Measurements from ENCODE around the gene KIF25.
"Not testable (repeated sequence)": the region's sequence is repeated elsewhere in the genome, so short reads cannot be mapped to it uniquely, and the experiment has no call there.

KIF25 gene

GRCh38 chr6:168064226-168064807 is 66.8 kb downstream of the KIF25 start:
- no peak for DNase-seq (ENCODE audit: low read depth, low spot score)

GRCh38 chr6:168067081-168067759 is 69.7 kb downstream of the KIF25 start:
- DNase-seq (ENCODE audit: low read depth, low spot score) = no peak

- no peak for DNase-seq (ENCODE audit: low read depth, low spot score)
Observed at GRCh38 chr6:168070804-168071203, 73.3 kb downstream of the KIF25 start.

DNA sequence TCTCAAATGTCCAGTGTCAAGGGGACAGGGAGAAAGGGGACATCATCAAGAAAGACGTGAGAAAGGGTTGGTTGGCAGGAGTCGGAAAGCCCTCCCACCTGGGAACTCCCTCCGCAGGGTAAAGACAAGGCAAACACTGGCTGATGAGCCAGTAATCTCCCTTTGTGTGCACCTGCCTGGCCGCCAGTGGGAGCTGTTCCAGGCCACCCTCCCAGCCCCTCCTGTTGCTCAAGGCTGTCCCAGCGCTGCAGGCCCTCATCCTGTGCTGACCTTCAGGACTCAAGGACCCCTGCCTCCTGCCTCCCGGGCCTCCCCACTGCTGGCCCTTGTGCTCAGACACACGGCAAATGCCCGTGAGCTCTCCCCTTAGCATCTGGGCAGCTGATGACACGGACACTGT is 74.1 kb downstream of the KIF25 start:
- DNase-seq (ENCODE audit: low read depth, low spot score) = peak; percentile 86

- no peak for DNase-seq (ENCODE audit: low read depth, low spot score)
Observed at GRCh38 chr6:168072261-168072660, 74.8 kb downstream of the KIF25 start.

GRCh38 chr6:168072730-168073129 is 75.3 kb downstream of the KIF25 start:
- DNase-seq (ENCODE audit: low read depth, low spot score) = no peak

DNA sequence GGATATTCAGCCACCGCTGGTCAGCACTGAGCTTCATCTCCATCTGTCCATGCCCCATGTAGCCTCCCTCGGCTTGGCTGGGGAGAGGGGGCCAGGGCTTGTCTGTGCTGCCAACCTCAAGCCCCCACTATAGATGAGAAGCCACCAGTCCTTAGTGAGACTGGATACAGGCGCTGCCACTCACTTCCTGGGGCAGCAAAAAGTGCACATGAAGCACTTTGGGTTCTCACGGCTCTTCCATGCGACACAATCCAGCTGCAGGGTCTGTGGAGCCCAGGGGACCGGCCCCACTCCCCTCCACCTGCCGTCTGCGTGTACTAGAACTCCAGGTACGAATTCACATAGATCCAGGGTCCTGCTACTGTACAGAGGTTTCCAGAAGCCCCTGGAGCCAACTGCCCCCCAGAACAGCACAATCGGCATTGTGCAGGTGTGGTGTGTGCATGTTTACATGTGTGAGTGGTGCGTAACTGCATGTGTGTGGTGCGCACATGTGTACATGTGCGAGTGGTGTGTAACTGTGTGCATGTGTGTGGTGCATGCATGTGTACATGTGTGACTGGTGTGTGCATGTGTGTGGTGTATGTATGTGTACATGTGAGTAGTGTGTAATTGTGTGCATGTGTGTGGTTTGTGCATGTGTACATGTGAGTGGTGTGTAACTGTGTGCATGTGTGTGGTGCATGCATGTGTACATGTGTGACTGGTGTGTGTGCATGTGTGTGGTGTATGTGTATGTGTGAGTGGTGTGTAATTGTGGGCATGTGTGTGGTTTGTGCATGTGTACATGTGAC is 76.7 kb downstream of the KIF25 start:
- DNase-seq (ENCODE audit: low read depth, low spot score) = no peak

- DNase-seq (ENCODE audit: low read depth, low spot score) = no peak
Observed at GRCh38 chr6:168075216-168075615, 77.7 kb downstream of the KIF25 start.

- DNase-seq (ENCODE audit: low read depth, low spot score) = no peak
Observed at GRCh38 chr6:168075787-168076202, 78.3 kb downstream of the KIF25 start.

DNA sequence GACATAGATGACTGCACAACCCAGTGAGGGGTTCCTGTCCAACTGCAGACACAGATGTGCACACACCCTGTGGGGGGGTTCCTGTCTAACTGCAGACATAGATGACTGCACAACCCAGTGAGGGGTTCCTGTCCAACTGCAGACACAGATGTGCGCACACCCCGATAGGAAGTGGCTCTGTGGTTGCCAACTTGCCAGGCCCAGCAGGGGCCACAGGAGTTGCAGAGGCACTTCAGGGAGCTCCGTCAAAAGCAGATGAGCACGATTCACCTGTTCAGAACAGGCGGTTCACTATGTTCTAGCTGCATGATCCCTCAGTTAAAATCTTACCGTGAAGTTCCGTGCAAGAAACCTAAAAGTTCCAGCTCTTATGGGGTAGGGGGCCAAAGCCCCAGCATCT is 79.9 kb downstream of the KIF25 start:
- DNase-seq (ENCODE audit: low read depth, low spot score) = not testable (repeated sequence)

DNA sequence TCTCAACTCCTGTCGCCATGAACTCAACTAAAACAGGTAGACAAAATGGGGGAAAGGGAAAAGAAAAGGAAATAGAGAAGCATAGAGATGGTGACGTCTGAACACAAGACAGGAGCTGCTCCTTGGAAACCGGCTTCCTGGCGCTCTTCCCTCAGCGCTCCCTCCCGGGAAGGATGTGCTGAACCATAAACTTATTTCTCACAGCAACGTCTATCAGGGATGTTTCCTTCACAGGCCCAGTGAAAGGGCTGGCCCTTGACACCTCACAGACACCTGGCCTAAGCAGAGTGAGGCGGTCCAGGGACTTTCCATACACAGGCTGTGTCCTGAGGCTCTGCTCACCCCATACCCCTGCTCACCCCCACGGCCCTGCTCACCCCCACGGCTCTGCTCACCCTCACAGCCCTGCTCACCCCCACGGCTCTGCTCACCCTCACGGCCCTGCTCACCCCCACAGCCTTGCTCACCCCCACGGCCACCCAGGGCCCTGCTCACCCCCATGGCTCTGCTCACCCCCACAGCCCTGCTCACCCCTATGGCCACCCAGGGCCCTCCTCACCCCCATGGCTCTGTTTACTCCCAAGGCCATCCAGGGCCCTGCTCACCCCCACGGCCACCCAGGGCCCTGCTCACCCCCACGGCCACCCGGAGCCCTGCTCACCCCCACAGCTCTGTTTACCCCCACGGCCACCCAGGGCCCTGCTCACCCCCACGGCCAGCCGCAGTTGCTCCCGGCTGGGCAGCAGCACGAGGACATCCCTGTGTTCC is 80.9 kb downstream of the KIF25 start:
- no peak for DNase-seq (ENCODE audit: low read depth, low spot score)

GRCh38 chr6:168078943-168079405 is 81.5 kb downstream of the KIF25 start, which contains the start of gene FRMD1:
FRMD1 (minus strand) TSS chr6:168079212; CDS start chr6:168079094, 118 bp downstream.
- no peak for DNase-seq (ENCODE audit: low read depth, low spot score)

- DNase-seq (ENCODE audit: low read depth, low spot score) = no peak
Observed at GRCh38 chr6:168080393-168081077, 83.1 kb downstream of the KIF25 start.

GRCh38 chr6:168081858-168082546 is 84.5 kb downstream of the KIF25 start:
- no peak for DNase-seq (ENCODE audit: low read depth, low spot score)

GRCh38 chr6:168082860-168083513 is 85.5 kb downstream of the KIF25 start:
- DNase-seq (ENCODE audit: low read depth, low spot score) = no peak

DNA sequence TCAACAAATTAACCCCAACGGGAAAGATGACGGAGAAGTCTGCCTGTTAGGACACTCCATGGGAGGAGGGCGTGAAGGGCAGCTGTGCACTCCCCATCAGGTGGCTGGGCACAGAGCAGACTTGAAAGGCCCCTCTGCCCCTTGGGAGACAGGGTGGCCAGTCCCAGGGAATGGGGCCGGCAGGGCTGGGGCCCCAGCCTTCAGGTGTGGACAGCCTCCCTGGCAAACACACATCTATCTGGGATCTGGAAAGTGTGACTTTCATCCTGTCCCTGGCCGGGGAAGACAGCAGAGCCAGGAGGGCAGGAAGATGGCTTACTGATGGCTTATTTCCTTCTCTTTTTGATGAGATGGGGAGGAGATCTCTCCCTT is 86.0 kb downstream of the KIF25 start:
- DNase-seq (ENCODE audit: low read depth, low spot score) = no peak

GRCh38 chr6:168084465-168085160 is 87.1 kb downstream of the KIF25 start:
- DNase-seq (ENCODE audit: low read depth, low spot score) = no peak

GRCh38 chr6:168086066-168086465 is 88.6 kb downstream of the KIF25 start:
- no peak for DNase-seq (ENCODE audit: low read depth, low spot score)

DNA sequence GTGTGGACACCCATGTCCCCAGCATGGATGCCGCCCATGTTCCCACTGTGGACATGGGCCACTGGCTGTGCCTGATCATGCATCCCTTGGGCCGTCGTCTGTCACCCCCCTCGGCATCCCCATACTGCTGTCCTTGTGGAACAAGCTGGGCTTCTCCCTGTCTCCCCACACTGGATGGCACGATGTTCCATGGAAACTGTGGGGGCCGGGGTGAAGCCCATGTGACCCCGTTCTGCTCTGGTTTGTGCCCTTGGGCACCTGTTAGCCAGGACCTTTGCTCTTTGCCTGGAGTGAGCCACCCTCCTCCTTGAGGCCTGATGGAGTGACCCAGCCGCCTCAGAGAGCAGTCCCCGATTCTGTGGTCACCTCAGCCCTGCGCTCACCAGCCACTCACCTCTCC is 89.1 kb downstream of the KIF25 start:
- DNase-seq (ENCODE audit: low read depth, low spot score) = no peak
